Thyroid gland (tissue), 4 donors: ENCODE results near the gene GCC1. TPM values are rescaled to one million over a fixed set of nuclear protein-coding genes. Genes with fewer than 3 reads are reported as not detected.
A peak's percentile ranks its signal among the peaks of the same experiment; 100 is the strongest.

ENCODE experiments used
- DNase-seq, 2 donors: peaks; one replicate each; pipeline ENCODE4 v3.0.0-alpha.2; 2019
- H3K27ac ChIP-seq, 3 donors: fragments of 200-600 bp; sonication (generic); 1 replicate in 2 of 3; 2 replicates in 1 of 3; pipeline ENCODE4 v1.5.1; 2016 to 2019; ENCODE audit warnings: mild to moderate bottlenecking in 1 of 3, moderate library complexity in 1 of 3
- H3K27me3 ChIP-seq: fragments of 200-600 bp; sonication (generic); one replicate; pipeline ENCODE4 v1.5.1; 2019
- H3K36me3 ChIP-seq, 2 donors: fragments of 200-600 bp; sonication (generic); one replicate each; pipeline ENCODE4 v1.5.1; 2016 to 2019
- H3K4me1 ChIP-seq, 2 donors: fragments of 200-600 bp; sonication (generic); one replicate each; pipeline ENCODE4 v1.5.1; 2017 to 2019
- H3K4me3 ChIP-seq, 3 donors: fragments of 200-600 bp; sonication (generic); replicated peaks in 1 of 3; 1 replicate in 2 of 3; 2 replicates in 1 of 3; pipeline ENCODE4 v1.5.1; 2016; ENCODE audit warnings: mild to moderate bottlenecking in 1 of 3
- H3K9me3 ChIP-seq: fragments of 200-600 bp; sonication (generic); one replicate; pipeline ENCODE4 v1.5.1; 2017
- POLR2A ChIP-seq, 2 donors: fragments of 450-650 bp; IDR thresholded peaks; one replicate each; pipeline ENCODE4 v1.6.1; 2017; ENCODE audit warnings: antibody characterized with exemption in 2 of 2, mild to moderate bottlenecking in 2 of 2, moderate library complexity in 1 of 2
- WGBS, 2 donors: methylation state at CpG; one replicate each; pipeline ENCODE4 v1.1.5; 2017; 5-methylcytosine and 5-hydroxymethylcytosine counted together
- intact Hi-C: fragments of 100-400 bp; cut with DNase I; formaldehyde crosslinking; loops from one replicate; pipeline ENCODE4 v1.15.1; 2023
- total RNA-seq, 4 donors: library from RNA; depleted of rRNA; stranded (reverse); fragments of >200 nt; gene quantifications; one replicate each; pipeline ENCODE4 v1.2.3, GENCODE V29; 2016
- TF ChIP-seq, protein P1 (sequence below), 6 experiments: fragments of 200-600 bp in 3 of 6; fragments of 450-650 bp in 3 of 6; sonication (generic) in 3 of 6; IDR thresholded peaks; one replicate each; pipeline ENCODE4 v1.5.1; 2016 to 2019; ENCODE audit warnings: antibody characterized with exemption in 6 of 6, mild to moderate bottlenecking in 2 of 6, inconsistent platforms in 1 of 6, moderate library complexity in 1 of 6

Gene GCC1
- total RNA-seq, 4 donors from 2014 or later = 15.2 to 19.7 (median 18.0) TPM

DNA sequence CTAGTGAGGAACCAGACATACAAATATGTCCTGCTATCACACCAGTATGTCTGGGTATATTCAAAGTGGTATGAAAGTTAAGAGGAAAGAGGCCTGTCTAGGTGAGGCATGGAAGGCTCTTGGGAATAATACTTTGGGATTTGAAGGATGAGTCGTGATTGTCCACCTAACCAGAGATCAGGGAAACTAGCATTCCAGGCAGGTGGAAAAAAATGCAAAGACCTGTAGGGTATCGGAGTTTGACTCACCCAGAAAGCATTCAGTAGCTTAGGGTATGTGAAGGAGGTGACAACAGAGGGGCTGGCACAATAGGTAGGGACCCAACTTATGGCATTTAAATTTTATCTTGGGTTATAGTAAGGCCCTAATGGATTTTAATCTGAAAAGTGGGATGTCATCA is 950 bp upstream of the GCC1 start:
- no peaks in the 10 kb centered on the region for H3K9me3 ChIP-seq
- no peak overlapping the region for H3K4me3 ChIP-seq
- H3K4me1 ChIP-seq = peaks cover 31 to 44% of the 10 kb centered on the region in 2 donors
- no peak for TF ChIP-seq POLR2A (IDR thresholded peaks at IDR 0.05)
- TF ChIP-seq, protein P1, sequence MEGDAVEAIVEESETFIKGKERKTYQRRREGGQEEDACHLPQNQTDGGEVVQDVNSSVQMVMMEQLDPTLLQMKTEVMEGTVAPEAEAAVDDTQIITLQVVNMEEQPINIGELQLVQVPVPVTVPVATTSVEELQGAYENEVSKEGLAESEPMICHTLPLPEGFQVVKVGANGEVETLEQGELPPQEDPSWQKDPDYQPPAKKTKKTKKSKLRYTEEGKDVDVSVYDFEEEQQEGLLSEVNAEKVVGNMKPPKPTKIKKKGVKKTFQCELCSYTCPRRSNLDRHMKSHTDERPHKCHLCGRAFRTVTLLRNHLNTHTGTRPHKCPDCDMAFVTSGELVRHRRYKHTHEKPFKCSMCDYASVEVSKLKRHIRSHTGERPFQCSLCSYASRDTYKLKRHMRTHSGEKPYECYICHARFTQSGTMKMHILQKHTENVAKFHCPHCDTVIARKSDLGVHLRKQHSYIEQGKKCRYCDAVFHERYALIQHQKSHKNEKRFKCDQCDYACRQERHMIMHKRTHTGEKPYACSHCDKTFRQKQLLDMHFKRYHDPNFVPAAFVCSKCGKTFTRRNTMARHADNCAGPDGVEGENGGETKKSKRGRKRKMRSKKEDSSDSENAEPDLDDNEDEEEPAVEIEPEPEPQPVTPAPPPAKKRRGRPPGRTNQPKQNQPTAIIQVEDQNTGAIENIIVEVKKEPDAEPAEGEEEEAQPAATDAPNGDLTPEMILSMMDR (IDR thresholded peaks at IDR 0.05) = peak in 1 of 6 experiments; percentile 3
- H3K36me3 ChIP-seq = peaks cover 23 to 33% of the 10 kb centered on the region in 2 donors
- H3K27ac ChIP-seq = no peak overlapping the region
- DNase-seq = no peak
- intact Hi-C loops = loop anchor here (5.0 kb wide), 2 partner anchors 66 to 194 kb away; partner anchors contain the start of genes SND1 and ZNF800
- WGBS, 2 donors = 94 to 98% methylated on average over 2 of the region's 2 CpGs
- H3K27me3 ChIP-seq = no peaks in the 10 kb centered on the region

DNA sequence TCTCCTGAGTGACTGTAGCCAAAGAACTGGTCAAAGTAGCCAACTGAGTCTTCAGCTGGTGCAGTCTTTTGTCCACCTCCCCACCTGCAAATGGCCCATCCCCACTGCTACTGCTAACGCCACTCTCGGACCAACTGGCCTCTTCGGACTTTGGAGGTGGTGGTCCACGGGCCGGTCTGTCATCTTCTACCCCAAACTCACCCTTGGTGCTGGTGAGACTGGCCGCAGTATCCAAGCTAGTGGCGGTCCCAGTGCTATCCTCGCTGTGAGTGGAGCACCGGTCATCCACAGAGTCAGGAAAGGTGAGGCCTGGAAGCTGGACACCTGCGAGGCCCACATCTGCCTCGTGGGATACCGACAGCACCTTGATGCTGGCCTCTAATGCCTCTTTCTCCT is 750 bp downstream of the GCC1 start:
- H3K4me1 ChIP-seq = peaks cover 34 to 42% of the 10 kb centered on the region in 2 donors
- intact Hi-C loops = loop anchor here (5.0 kb wide), 2 partner anchors 68 to 192 kb away; partner anchors contain the start of genes SND1 and ZNF800

DNA sequence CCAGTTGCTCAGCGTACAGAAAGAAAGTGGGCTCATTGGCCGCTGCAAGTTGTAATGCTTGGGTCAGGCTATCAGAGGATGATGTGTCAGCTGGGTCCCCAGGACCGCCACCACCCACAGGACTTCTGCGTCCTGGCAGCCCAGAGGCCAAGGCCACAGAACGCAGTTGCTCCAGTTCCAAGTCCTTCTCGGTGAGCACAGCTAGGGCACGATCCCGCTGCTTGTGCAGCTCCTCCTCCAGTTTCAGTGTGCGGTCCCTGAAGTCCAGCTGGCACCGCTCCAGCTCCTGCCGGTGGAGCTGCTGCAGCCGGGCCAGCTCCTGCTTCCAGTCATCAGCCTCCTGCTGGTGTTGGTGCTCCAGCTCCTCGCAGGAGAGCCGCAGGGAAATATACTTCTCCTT is 3.0 kb downstream of the GCC1 start:
- DNase-seq = peak; percentile 24 to 26
- TF ChIP-seq POLR2A (IDR thresholded peaks at IDR 0.05) = no peak
- Histone ChIP-seq H3K27me3 (no peaks in the 10 kb centered on the region), H3K4me3 (no peak overlapping the region), H3K36me3 (peaks cover 16 to 18% of the 10 kb centered on the region in 2 donors), H3K9me3 (no peaks in the 10 kb centered on the region), H3K4me1 (peaks cover 22 to 30% of the 10 kb centered on the region in 2 donors), H3K27ac (no peak overlapping the region)
- intact Hi-C loops = no loop called here
- 81 to 89% methylated on average over 2 to 4 of the region's 14 CpGs for WGBS, 2 donors

More for the DNA sequence above, 750 bp downstream of the GCC1 start:
- H3K9me3 ChIP-seq = no peaks in the 10 kb centered on the region
- 28 to 36% methylated on average over 9 to 12 of the region's 12 CpGs for WGBS, 2 donors
- H3K36me3 ChIP-seq = peaks cover 16 to 18% of the 10 kb centered on the region in 2 donors
- H3K27me3 ChIP-seq = no peaks in the 10 kb centered on the region
- peak overlapping the region in 2 of 3 donors; percentile 67 to 70 for H3K27ac ChIP-seq
- no peak for TF ChIP-seq POLR2A (IDR thresholded peaks at IDR 0.05)
- TF ChIP-seq, protein P1 (IDR thresholded peaks at IDR 0.05) = no peak
- peak overlapping the region; percentile 59 to 95 (median 89) for H3K4me3 ChIP-seq
- DNase-seq = no peak

DNA sequence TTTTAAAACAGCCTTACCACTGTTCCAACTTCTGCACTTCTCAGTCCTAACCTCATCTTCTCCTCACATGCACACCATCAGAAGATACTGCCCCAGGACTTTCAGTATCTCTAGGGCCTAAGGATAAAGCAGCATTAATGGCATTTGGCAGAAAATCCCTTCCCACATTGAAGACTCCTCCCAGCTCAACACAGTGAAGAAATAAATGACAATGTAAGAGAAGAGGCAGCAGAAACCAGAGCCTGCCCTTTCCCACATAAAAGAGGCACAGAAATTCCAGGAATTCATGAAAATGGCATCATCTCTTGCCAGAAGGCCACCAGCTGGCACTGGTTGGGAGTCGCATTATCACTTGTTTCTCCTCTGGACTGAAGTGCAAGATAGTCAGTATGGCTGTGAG is 3.7 kb downstream of the GCC1 start:
- Histone ChIP-seq H3K9me3 (no peaks in the 10 kb centered on the region), H3K4me1 (peaks cover 20 to 29% of the 10 kb centered on the region in 2 donors), H3K27ac (no peak overlapping the region), H3K36me3 (peaks cover 16 to 18% of the 10 kb centered on the region in 2 donors), H3K4me3 (no peak overlapping the region), H3K27me3 (no peaks in the 10 kb centered on the region)
- 88 to 100% methylated on average over 1 of the region's 1 CpG for WGBS, 2 donors
- TF ChIP-seq, protein P1 (IDR thresholded peaks at IDR 0.05) = no peak
- TF ChIP-seq POLR2A (IDR thresholded peaks at IDR 0.05) = no peak
- no peak for DNase-seq
- intact Hi-C loops = no loop called here

DNA sequence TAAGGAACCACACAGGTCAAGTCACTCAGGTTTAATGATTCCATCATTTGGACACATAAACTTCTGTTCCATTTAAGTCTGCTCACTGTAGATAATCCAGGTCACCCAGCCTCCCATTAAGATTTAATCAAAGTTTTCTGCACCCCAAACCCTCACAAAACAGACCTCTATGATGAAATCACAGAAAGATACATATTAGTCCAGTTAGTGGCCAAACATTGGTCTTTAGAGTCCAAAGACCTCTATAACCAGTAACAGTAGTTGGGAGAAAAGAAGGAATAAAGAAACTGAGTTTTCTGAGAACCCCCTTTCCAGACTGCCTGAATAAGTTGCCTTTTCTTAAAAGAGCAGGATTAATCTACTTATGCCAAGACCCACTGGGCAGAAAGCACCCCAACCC is 4.8 kb downstream of the GCC1 start:
- no peaks in the 10 kb centered on the region for H3K27me3 ChIP-seq
- H3K4me1 ChIP-seq = peaks cover 20 to 24% of the 10 kb centered on the region in 2 donors
- intact Hi-C loops = no loop called here
- no peak overlapping the region for H3K4me3 ChIP-seq
- no peak for DNase-seq
- H3K36me3 ChIP-seq = peaks cover 16 to 18% of the 10 kb centered on the region in 2 donors
- no peaks in the 10 kb centered on the region for H3K9me3 ChIP-seq
- H3K27ac ChIP-seq = no peak overlapping the region
- TF ChIP-seq, protein P1 (IDR thresholded peaks at IDR 0.05) = no peak
- no peak for TF ChIP-seq POLR2A (IDR thresholded peaks at IDR 0.05)
